ENCODE measurements around the gene ARL14EP. TPM values are rescaled to one million over a fixed set of nuclear protein-coding genes. Genes with fewer than 3 reads are reported as not detected.

ARL14EP gene
- total and polyA plus RNA-seq, 2 of the 8 experiments (the other 6 are each of a cell fraction or from before 2014, with no cell fraction given): 14.3 to 29.6 TPM

- Histone ChIP-seq H2BK5ac (ENCODE audit: low read depth, low read length) (no peak overlapping the region), H3K23ac (ENCODE audit: insufficient read length) (no peak overlapping the region), H3K9ac (replicated peaks in 1 of 4; ENCODE audit: extremely low read depth in 1 of 4, low read depth in 3 of 4, low read length in 3 of 4) (no peak overlapping the region), H2BK15ac (ENCODE audit: low read length) (no peak overlapping the region), H4K20me1 (replicated peaks in 1 of 2; ENCODE audit: control insufficient read depth in 1 of 2, insufficient read depth in 2 of 2, low read length in 2 of 2) (no peaks in the 10 kb centered on the region), H3K14ac (ENCODE audit: insufficient read length) (no peak overlapping the region), H2BK20ac (ENCODE audit: low read length) (no peak overlapping the region), H2BK12ac (ENCODE audit: low read depth, low read length) (no peak overlapping the region), H3K4me2 (ENCODE audit: insufficient read depth in 1 of 2, low read depth in 2 of 2, low read length in 2 of 2) (no peak overlapping the region), H2AK5ac (ENCODE audit: low read depth, low read length) (no peak overlapping the region), H3K4me1 (replicated peaks in 1 of 4; ENCODE audit: control insufficient read depth in 3 of 4, insufficient read depth in 4 of 4, low read length in 3 of 4) (no peaks in the 10 kb centered on the region), H3K23me2 (ENCODE audit: low read depth, low read length) (no peaks in the 10 kb centered on the region), H3K27me3 (replicated peaks in 1 of 4; ENCODE audit: control insufficient read depth in 3 of 4, extremely low read depth in 1 of 4, insufficient read depth in 3 of 4, low read length in 3 of 4) (no peaks in the 10 kb centered on the region), H3K79me2 (ENCODE audit: control insufficient read depth in 1 of 2, insufficient read depth in 2 of 2, low read length in 2 of 2) (no peaks in the 10 kb centered on the region), H3K36me3 (ENCODE audit: control insufficient read depth in 2 of 4, insufficient read depth in 4 of 4, low read length in 3 of 4) (no peaks in the 10 kb centered on the region), H3K27ac (ENCODE audit: low read depth, low read length) (no peak overlapping the region), H4K8ac (ENCODE audit: extremely low read depth, insufficient read depth, low read length) (no peak overlapping the region), H2BK120ac (replicated peaks; ENCODE audit: low read depth, low read length) (no peak overlapping the region), H3K4me3 (ENCODE audit: extremely low read depth in 1 of 4, insufficient read depth in 2 of 4, low read depth in 3 of 4, low read length in 4 of 4) (no peak overlapping the region), H2AFZ (ENCODE audit: low read length) (no peak overlapping the region), H4K91ac (replicated peaks; ENCODE audit: insufficient read length, low read length) (no peak overlapping the region), H3K4ac (replicated peaks; ENCODE audit: insufficient read length, low read depth, low read length) (no peak overlapping the region), H3K9me3 (ENCODE audit: insufficient read depth in 2 of 2, low read depth in 1 of 2, low read length in 1 of 2) (peaks cover 0 to 3% of the 10 kb centered on the region in 2 experiments; a peak in 1 of 4 replicates), H4K5ac (ENCODE audit: insufficient read length, low read depth, low read length) (no peak overlapping the region), H3K79me1 (ENCODE audit: low read depth, low read length) (no peaks in the 10 kb centered on the region), H3K56ac (replicated peaks; ENCODE audit: insufficient read length, low read depth, low read length) (no peak overlapping the region), H3K18ac (ENCODE audit: extremely low read depth, low read length) (no peak overlapping the region)
- no peak for DNase-seq (ENCODE audit: low read depth in 1 of 2, low spot score in 2 of 2)
- WGBS, 2 experiments (ENCODE audit: extremely low coverage in 1 of 2, insufficient coverage in 1 of 2, insufficient read length in 1 of 2, insufficient replicate concordance in 2 of 2, low coverage in 1 of 2, low lambda C conversion rate in 2 of 2, missing lambda C conversion rate in 1 of 2): 93% methylated on average over 5 of the region's 5 CpGs; no CpG with 5 or more reads in 1 of the 2 experiments
- ChIA-PET CTCF (ENCODE audit: partially characterized antibody) (interaction anchor here (0.6 to 1.5 kb wide), 2 partner anchors 563 to 945 kb away, joined by 3 read pairs; no protein-coding TSS in a partner anchor), POLR2A (ENCODE audit: partially characterized antibody) (no interaction called here)
- FAIRE-seq: no peak
- TF ChIP-seq POLR2AphosphoS5 (IDR thresholded peaks at IDR 0.05; ENCODE audit: low read depth, low read length) (no peak), RNF2 (IDR thresholded peaks at IDR 0.05; ENCODE audit: borderline replicate concordance, low read depth, low read length, missing control alignments, poor library complexity, severe bottlenecking) (no peak), POU5F1 (IDR thresholded peaks at IDR 0.05; ENCODE audit: low read depth, low read length) (no peak), FOSL1 (IDR thresholded peaks at IDR 0.05; ENCODE audit: insufficient read depth, low read depth, low read length) (no peak)
Measured at GRCh38 chr11:30351061-30351460, 28.2 kb downstream of the ARL14EP start.

All from H1 (cell line).